ENCODE results near the gene FUT7. TPM values are rescaled to one million over a fixed set of nuclear protein-coding genes. Genes with fewer than 3 reads are reported as not detected.
A peak's percentile ranks its signal among the peaks of the same experiment; 100 is the strongest.

The FUT7 gene
- total and polyA plus RNA-seq, 2 of the 13 experiments (the other 11 are each of a cell fraction or from before 2014, with no cell fraction given), result 0.05 TPM; not detected in 1

DNA sequence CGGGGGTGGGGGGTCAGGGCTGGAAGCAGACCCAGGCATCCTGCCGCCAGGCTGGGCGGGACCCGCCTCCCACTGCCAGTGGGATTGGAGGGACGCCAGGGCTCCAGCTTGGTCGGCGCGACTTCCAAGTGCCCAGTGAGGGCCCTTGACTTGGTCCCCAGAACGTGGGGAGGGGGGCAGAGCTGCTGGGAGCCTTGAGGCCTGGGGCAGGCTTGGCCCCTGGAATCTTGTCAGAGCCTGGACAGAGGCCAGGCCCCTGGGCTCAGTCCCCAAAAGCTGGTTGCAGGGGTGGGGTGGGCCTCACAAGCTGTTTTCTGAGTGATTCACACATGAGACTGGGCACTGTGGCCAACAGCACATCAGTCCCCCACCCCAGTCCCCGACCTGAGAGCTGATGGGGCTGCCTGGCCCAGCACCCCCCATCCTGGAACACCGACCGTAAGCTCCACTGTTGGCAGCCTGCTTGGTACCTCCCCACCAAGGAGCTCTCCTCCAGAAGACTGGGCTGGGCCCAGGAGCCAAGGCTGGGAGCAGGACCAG is 36.0 kb downstream of the FUT7 start:
- Histone ChIP-seq H3K27ac (ENCODE audit: extremely low read length, insufficient read depth, low read length) (no peak overlapping the region), H4K20me1 (ENCODE audit: insufficient read depth, low read length) (no peaks in the 10 kb centered on the region), H3K9ac (ENCODE audit: insufficient read depth, low read depth, low read length) (peak overlapping the region; percentile 56; the same call in 1 of the 2 replicates), H3K4me2 (ENCODE audit: low read depth, low read length) (peak overlapping the region; percentile 99), H3K9me3 (ENCODE audit: low read length) (no peaks in the 10 kb centered on the region), H3K79me2 (ENCODE audit: insufficient read depth, low read length) (peaks cover 5% of the 10 kb centered on the region), H3K4me3 (replicated peaks in 1 of 3; ENCODE audit: insufficient read depth in 1 of 3, low read depth in 2 of 3, low read length in 3 of 3) (peak overlapping the region; percentile 58 to 75 (median 63); a peak in 4 of 6 replicates), H3K36me3 (replicated peaks in 1 of 2; ENCODE audit: control insufficient read depth in 1 of 2, insufficient read depth in 2 of 2, low read length in 2 of 2) (no peaks in the 10 kb centered on the region), H3K27me3 (ENCODE audit: control insufficient read depth in 1 of 2, insufficient read depth in 2 of 2, low read length in 2 of 2) (no peaks in the 10 kb centered on the region), H3K4me1 (ENCODE audit: insufficient read depth, low read length) (peaks cover 65% of the 10 kb centered on the region), H2AFZ (ENCODE audit: low read length) (no peak overlapping the region)
- DNase-seq (ENCODE audit: low spot score) (no peak), FAIRE-seq (no peak), ATAC-seq (no peak)
- ChIA-PET CTCF (ENCODE audit: low intra/inter-chr PET ratio, low total read pairs) (no interaction called here), POLR2A (interaction anchor here (1.0 to 1.8 kb wide), 6 partner anchors 26 to 197 kb away, joined by 3 to 8 read pairs (median 4); partner anchors contain the start of genes C8G and FBXW5)
- 44% methylated on average over 3 of the region's 12 CpGs for WGBS (ENCODE audit: low lambda C conversion rate)
- in situ Hi-C loops (cut with HindIII; ENCODE audit: extremely low pct_ligation_motif_present, low pct_unique_long_range_greater_than_20kb) (no loop called here), intact Hi-C loops (cut with micrococcal nuclease; ENCODE audit: unreplicated experiment) (no loop called here)
- no peak for TF ChIP-seq KLF16 (CRISPR knock-in tag; IDR thresholded peaks at IDR 0.05)
- no peak for TF ChIP-seq EHMT2 (IDR thresholded peaks at IDR 0.05; ENCODE audit: borderline replicate concordance, low read depth, low read length)
- TF ChIP-seq ZNF256 (CRISPR knock-in tag; conservative IDR thresholded peaks at IDR 0.05), result no peak
- TF ChIP-seq AGO2 (optimal IDR thresholded peaks at IDR 0.05; ENCODE audit: low read depth, low read length), result peak; percentile 1
- TF ChIP-seq KLF13 (CRISPR knock-in tag; IDR thresholded peaks at IDR 0.05), result no peak
- TF ChIP-seq, protein P1, sequence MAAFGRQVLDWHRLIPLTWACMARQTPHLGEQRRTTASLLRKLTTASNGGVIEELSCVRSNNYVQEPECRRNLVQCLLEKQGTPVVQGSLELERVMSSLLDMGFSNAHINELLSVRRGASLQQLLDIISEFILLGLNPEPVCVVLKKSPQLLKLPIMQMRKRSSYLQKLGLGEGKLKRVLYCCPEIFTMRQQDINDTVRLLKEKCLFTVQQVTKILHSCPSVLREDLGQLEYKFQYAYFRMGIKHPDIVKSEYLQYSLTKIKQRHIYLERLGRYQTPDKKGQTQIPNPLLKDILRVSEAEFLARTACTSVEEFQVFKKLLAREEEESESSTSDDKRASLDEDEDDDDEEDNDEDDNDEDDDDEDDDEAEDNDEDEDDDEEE (CRISPR knock-in tag; IDR thresholded peaks at IDR 0.05), result no peak
- TF ChIP-seq, protein P2, sequence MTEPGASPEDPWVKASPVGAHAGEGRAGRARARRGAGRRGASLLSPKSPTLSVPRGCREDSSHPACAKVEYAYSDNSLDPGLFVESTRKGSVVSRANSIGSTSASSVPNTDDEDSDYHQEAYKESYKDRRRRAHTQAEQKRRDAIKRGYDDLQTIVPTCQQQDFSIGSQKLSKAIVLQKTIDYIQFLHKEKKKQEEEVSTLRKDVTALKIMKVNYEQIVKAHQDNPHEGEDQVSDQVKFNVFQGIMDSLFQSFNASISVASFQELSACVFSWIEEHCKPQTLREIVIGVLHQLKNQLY (CRISPR knock-in tag; IDR thresholded peaks at IDR 0.05), result no peak
- TF ChIP-seq, protein P3, sequence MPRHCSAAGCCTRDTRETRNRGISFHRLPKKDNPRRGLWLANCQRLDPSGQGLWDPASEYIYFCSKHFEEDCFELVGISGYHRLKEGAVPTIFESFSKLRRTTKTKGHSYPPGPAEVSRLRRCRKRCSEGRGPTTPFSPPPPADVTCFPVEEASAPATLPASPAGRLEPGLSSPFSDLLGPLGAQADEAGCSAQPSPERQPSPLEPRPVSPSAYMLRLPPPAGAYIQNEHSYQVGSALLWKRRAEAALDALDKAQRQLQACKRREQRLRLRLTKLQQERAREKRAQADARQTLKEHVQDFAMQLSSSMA (CRISPR knock-in tag; IDR thresholded peaks at IDR 0.05), result no peak
- no peak for TF ChIP-seq PCBP1 (IDR thresholded peaks at IDR 0.05; ENCODE audit: borderline replicate concordance, low read depth, low read length)
- TF ChIP-seq TP53 (CRISPR knock-in tag; conservative IDR thresholded peaks at IDR 0.05), result no peak
- TF ChIP-seq ZFP82 (CRISPR knock-in tag; IDR thresholded peaks at IDR 0.05; ENCODE audit: borderline replicate concordance), result no peak
- TF ChIP-seq KDM2A (CRISPR knock-in tag; IDR thresholded peaks at IDR 0.05; ENCODE audit: borderline replicate concordance, low read depth), result no peak
- no peak for TF ChIP-seq ZMAT3 (CRISPR knock-in tag; conservative IDR thresholded peaks at IDR 0.05)
- TF ChIP-seq RFXAP (CRISPR knock-in tag; IDR thresholded peaks at IDR 0.05; ENCODE audit: borderline replicate concordance), result no peak
- no peak for TF ChIP-seq ZNF792 (CRISPR knock-in tag; IDR thresholded peaks at IDR 0.05)
- TF ChIP-seq ZNF569 (CRISPR knock-in tag; IDR thresholded peaks at IDR 0.05; ENCODE audit: borderline replicate concordance), result no peak
- peak; percentile 7; the same call in 1 of the 2 replicates for TF ChIP-seq NFKB2 (CRISPR knock-in tag; IDR thresholded peaks at IDR 0.05; ENCODE audit: borderline replicate concordance)
- TF ChIP-seq ZFX (CRISPR knock-in tag; IDR thresholded peaks at IDR 0.05; ENCODE audit: low read depth), result 0 out of 2 replicates have a peak, but pooled peaks have one; percentile 2
- no peak for TF ChIP-seq SAP130 (CRISPR knock-in tag; IDR thresholded peaks at IDR 0.05; ENCODE audit: low read depth)
- BruUV-seq (replicated peaks), result no TSS peak
